GM12864 (cell line): ENCODE data around the gene ERGIC3.
"Not testable (repeated sequence)": the region's sequence is repeated elsewhere in the genome, so short reads cannot be mapped to it uniquely, and the experiment has no call there.

Source experiments
- DNase-seq: peaks from one replicate; pipeline ENCODE4 v3.0.0-alpha.2; 2011; ENCODE audit warnings: low read depth
- H3K4me3 ChIP-seq: 2 replicates; pipeline ENCODE4 v1.5.1; 2011; ENCODE audit warnings: mild to moderate bottlenecking, low read depth, low read length, control low read depth
- CTCF ChIP-seq: IDR thresholded peaks from 2 replicates; pipeline ENCODE4 v1.5.1; 2011; ENCODE audit warnings: low read depth, mild to moderate bottlenecking, moderate library complexity, low read length, control low read depth, inconsistent platforms; ENCODE audit errors: missing control alignments

ERGIC3 gene

GRCh38 chr20:35541118-35541782 lies 628 bp upstream of the ERGIC3 start:
- peak overlapping the region; percentile 75 for H3K4me3 ChIP-seq
- no peak for TF ChIP-seq CTCF
- DNase-seq = no peak

GRCh38 chr20:35542990-35543389 lies 1.1 kb downstream of the ERGIC3 start:
- no peak for TF ChIP-seq CTCF
- H3K4me3 ChIP-seq = no peak overlapping the region
- DNase-seq = no peak

- DNase-seq = no peak
- no peak for TF ChIP-seq CTCF
- no peak overlapping the region for H3K4me3 ChIP-seq
Measured at GRCh38 chr20:35544436-35544835, 2.6 kb downstream of the ERGIC3 start.

- DNase-seq, H3K4me3 ChIP-seq: not testable (repeated sequence)
Measured at GRCh38 chr20:35544941-35545340, 3.1 kb downstream of the ERGIC3 start.

GRCh38 chr20:35546127-35546526 lies 4.2 kb downstream of the ERGIC3 start:
- H3K4me3 ChIP-seq = no peak overlapping the region
- DNase-seq = no peak
- no peak for TF ChIP-seq CTCF

GRCh38 chr20:35547329-35547728 lies 5.5 kb downstream of the ERGIC3 start:
- no peak overlapping the region for H3K4me3 ChIP-seq
- DNase-seq = no peak
- TF ChIP-seq CTCF = no peak

GRCh38 chr20:35551503-35551902 lies 9.6 kb downstream of the ERGIC3 start:
- no peak for TF ChIP-seq CTCF
- no peak for DNase-seq
- no peak overlapping the region for H3K4me3 ChIP-seq

GRCh38 chr20:35552914-35553313 lies 11.0 kb downstream of the ERGIC3 start:
- TF ChIP-seq CTCF = no peak
- H3K4me3 ChIP-seq = no peak overlapping the region
- DNase-seq = no peak

- H3K4me3 ChIP-seq, DNase-seq: not testable (repeated sequence)
Measured at GRCh38 chr20:35555461-35555860, 13.6 kb downstream of the ERGIC3 start.
